T follicular helper cell (primary cell): Measurements from ENCODE around the gene CLASP1.

Experiments used
- DNase-seq: peaks from one replicate; pipeline ENCODE4 v3.0.0-alpha.2; 2020; ENCODE audit warnings: low read depth

Gene CLASP1

GRCh38 chr2:121541495-121541894, 107.8 kb downstream of the CLASP1 start:
- DNase-seq, result no peak

GRCh38 chr2:121539750-121540469, 109.4 kb downstream of the CLASP1 start:
- no peak for DNase-seq

- no peak for DNase-seq
These were observed 112.3 kb downstream of the CLASP1 start for GRCh38 chr2:121536850-121537557.

GRCh38 chr2:121536347-121536746, 112.9 kb downstream of the CLASP1 start:
- DNase-seq, result no peak

GRCh38 chr2:121534007-121534406, 115.3 kb downstream of the CLASP1 start:
- DNase-seq, result no peak

DNA sequence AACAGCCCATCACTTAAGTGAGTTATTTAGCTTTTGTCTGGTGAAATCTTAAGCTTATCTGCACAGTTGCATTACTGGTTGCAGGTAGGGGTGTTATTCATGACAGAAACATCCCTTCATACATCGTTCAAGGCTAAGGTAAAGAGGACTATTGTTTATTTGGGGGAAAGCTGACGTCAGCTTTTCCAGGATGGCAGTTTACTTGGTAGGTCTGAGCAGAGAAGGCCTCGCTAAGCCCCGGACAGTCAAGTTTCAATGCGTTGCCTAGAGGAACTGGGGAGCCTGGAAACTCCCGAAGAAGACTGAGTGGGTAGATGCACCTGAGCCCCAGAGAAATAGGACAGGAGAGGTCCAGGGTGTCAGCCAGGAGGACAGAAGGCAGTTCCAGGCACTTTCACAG, 116.4 kb downstream of the CLASP1 start:
- no peak for DNase-seq

DNA sequence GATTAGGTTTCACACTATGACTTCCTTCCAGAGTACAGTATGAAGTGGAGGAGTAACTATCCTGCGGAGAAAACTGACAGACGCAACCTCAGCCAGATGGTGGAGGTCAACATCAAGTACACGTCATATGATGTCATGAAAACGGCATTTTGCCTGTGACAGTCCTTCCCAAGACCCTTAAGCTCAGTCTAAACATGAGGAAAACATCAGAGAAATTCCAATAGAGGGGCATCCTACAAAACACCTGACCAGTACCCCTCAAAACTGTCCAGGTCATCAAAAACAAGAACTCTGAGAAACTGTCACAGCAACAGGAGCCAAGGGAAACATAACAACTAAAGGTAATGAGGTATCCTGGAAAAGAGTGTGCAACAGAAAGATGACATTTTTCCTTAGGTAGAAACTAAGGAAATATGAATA, 116.9 kb downstream of the CLASP1 start:
- no peak for DNase-seq

DNA sequence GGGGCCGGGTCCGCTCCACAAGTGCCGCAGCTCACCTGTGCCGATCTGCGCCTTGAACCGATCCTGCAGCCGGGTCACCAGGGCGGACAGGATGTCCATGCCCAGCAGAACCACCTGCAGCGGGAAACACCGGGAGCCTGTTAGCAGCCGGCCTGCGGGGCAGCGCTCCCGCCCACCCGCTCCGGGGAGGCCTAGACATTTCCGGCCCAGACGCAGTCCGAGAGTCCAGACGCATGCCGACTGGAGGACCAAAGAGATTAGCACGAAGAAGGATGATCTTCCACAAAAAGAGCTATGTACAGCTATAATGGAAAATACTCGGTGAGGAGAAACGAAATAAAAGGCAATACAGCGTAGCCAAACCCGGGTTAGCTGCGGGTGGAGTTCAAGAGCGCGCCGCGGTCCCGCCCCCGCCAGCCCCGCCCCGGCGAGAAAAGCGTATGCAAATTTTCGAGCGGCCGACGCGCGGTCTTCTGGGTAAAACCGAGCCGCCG, 119.0 kb downstream of the CLASP1 start:
- peak; percentile 77 for DNase-seq

DNA sequence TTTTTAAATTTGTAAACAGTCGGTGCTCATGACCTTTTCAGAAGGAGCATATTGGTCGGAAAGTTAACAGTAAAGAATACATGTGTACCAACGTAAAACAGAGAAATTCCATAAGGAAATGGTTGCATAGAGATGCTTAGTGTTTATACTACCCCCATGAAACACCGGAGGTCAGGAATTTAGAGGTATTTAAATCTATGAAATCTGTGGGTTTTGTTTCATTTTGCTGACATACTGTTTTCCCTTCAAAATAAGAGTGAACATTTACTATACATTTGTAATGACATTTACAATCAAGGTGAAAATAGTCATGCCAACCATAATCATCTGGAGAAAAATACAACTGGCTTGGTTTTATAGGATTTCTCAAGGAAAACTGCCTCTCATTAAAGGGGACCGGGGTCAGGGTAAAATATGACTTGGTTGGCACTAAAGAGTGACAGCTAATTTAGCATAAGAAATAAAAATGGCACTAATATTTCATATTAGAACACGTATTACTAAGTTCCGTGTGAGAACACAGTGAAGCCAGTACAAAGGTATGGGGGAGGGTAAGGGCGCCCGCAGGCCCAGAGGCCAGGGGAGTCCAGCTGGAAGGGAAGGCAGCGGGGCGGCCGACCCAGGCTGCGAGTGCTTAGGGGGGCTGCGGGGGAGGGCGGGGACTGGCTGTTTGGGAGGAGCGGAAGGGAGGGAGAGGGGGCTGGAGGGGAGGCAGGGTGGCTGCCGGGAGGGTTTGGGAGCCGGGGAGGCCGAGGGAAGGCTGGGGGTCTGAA, 119.6 kb downstream of the CLASP1 start:
- no peak for DNase-seq

DNA sequence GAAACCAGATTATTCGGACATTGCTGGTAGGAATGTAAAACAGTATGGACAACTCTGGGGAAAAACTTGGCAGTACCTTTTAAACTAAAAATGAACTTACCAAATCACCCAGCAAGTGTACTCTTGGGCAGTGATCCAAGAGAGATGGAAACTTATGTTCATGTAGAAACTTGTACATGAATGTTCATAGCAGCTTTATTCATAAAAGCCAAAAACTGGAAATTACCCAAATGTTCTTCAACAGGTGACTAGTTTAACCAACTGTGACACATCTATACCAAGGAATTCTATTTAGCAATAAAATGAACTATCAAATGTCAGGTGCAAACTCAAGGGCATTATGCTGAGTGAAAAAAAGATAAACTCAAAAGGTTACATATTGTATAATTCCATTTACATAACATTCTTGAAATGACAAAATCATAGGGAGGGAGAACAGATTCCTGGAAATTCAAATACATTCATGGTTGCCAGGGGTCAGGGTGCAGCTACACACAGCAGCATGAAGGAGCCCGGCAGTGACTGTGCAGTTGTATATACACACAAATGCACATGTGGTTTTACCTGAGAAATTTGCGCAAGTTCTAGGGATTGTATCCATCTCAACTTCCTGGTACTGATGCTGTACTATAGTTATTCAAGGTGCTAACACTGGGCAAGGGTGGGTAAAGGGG, 122.1 kb downstream of the CLASP1 start:
- no peak for DNase-seq

- no peak for DNase-seq
These were observed 124.4 kb downstream of the CLASP1 start for GRCh38 chr2:121524685-121525425.

GRCh38 chr2:121521359-121521758, 127.9 kb downstream of the CLASP1 start:
- no peak for DNase-seq

DNA sequence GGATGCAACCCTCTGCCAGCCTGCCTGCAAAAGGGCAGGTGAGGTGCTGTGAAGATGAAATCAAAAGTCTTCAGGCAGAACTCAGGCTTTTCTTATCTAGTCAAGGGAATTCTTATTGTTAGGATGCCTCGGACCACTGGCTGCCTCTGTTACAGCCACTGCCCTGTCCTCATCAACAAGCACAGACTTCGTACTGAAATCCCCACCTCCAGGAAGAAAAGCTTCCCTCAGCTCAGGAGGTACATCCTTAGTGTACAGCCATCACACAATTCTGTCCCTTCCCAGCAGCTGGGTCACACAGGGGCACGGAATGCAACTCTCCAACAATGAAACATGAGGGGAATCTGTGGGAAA, 128.6 kb downstream of the CLASP1 start:
- no peak for DNase-seq

- DNase-seq, result no peak
These were observed 129.3 kb downstream of the CLASP1 start for GRCh38 chr2:121519732-121520640.

DNA sequence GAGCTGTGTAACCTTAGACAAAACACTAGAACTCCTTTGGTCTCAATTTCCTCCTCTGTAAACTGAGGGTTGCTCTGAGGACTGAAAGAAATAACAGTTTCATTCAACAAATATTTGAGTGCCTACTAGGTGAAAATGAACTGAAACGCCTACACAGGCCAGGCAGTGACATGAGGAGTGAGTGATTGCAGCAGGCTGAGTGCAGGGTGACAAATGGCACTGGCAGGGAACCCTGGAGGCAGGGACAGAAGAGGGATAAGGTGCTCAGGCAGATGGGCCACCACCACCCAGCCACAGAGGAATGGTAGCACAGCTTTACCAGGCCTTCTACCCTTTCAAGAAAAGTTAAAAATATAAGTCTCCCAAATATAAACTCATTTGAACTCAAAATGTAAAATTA, 130.1 kb downstream of the CLASP1 start:
- DNase-seq, result no peak

- DNase-seq, result no peak
These were observed 135.5 kb downstream of the CLASP1 start for GRCh38 chr2:121513597-121514333.

GRCh38 chr2:121510857-121511256, 138.4 kb downstream of the CLASP1 start:
- DNase-seq, result no peak

- no peak for DNase-seq
These were observed 142.6 kb downstream of the CLASP1 start for GRCh38 chr2:121506621-121507020.

DNA sequence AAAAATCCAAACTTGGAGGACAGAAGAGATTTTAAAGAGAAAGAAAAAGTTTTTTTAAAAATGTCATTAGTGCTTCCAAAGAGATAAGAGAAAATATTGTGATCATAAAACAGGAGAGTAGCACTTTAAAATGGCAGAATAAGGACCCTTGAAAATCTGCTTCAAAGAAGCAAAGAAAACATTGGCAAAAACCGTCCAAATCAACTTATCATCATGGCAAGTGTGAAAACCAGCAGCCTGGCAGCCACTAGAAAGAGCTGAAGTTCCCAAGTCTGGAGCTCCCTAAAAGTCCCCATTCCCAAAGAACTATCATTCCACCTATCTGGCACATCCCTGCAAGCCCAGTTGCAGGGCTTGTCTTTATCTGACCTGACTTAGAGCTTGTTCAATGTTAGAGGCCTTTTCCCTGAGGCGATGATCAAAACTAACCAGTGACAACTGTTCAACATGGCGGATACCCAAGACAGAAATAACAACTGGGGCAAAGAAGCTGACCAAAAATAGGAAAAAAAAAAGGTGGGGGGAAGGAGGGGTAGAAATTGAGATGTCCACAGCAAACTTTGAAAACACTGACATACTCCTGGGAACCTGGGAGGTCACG, 143.2 kb downstream of the CLASP1 start:
- no peak for DNase-seq
